Measurements from ENCODE around the gene PLPP7.

Gene PLPP7

GRCh38 chr9:131282688-131283422 is 6.7 kb upstream of the PLPP7 start:
- DNase-seq, result no peak

GRCh38 chr9:131284856-131285255 is 4.7 kb upstream of the PLPP7 start:
- DNase-seq, result no peak

- no peak for DNase-seq
Observed at GRCh38 chr9:131287359-131287758, 2.2 kb upstream of the PLPP7 start.

GRCh38 chr9:131288217-131288616 is 1.3 kb upstream of the PLPP7 start:
- no peak for DNase-seq

- DNase-seq, result no peak
Observed at GRCh38 chr9:131290036-131290766, 678 bp downstream of the PLPP7 start.

GRCh38 chr9:131290767-131291370 is 1.3 kb downstream of the PLPP7 start:
- no peak for DNase-seq

GRCh38 chr9:131291795-131292315 is 2.3 kb downstream of the PLPP7 start:
- no peak for DNase-seq

- no peak for DNase-seq
Observed at GRCh38 chr9:131292937-131293336, 3.4 kb downstream of the PLPP7 start.

- DNase-seq, result no peak
Observed at GRCh38 chr9:131296460-131296859, 6.9 kb downstream of the PLPP7 start.

- no peak for DNase-seq
Observed at GRCh38 chr9:131296906-131297500, 7.5 kb downstream of the PLPP7 start.

- no peak for DNase-seq
Observed at GRCh38 chr9:131297903-131298302, 8.4 kb downstream of the PLPP7 start.

- no peak for DNase-seq
Observed at GRCh38 chr9:131298341-131298740, 8.8 kb downstream of the PLPP7 start.

- no peak for DNase-seq
Observed at GRCh38 chr9:131298816-131299215, 9.3 kb downstream of the PLPP7 start.

- no peak for DNase-seq
Observed at GRCh38 chr9:131299346-131299960, 9.9 kb downstream of the PLPP7 start.

- no peak for DNase-seq
Observed at GRCh38 chr9:131299961-131300347, 10.4 kb downstream of the PLPP7 start.

GRCh38 chr9:131300444-131300843 is 10.9 kb downstream of the PLPP7 start:
- no peak for DNase-seq

- no peak for DNase-seq
Observed at GRCh38 chr9:131302244-131303075, 12.9 kb downstream of the PLPP7 start.

- DNase-seq, result no peak
Observed at GRCh38 chr9:131303381-131304321, 14.1 kb downstream of the PLPP7 start.

GRCh38 chr9:131304676-131305355 is 15.3 kb downstream of the PLPP7 start:
- no peak for DNase-seq

GRCh38 chr9:131306397-131307004 is 17.0 kb downstream of the PLPP7 start:
- no peak for DNase-seq

All from amniotic stem cell (primary cell).